GM23338 (cell line): Measurements from ENCODE around the gene RPTOR. TPM values are rescaled to one million over a fixed set of nuclear protein-coding genes. Genes with fewer than 3 reads are reported as not detected.

Experiments
- ATAC-seq: fragments of 200-7000 bp; cut with Tn5 transposase; 3 replicates; pipeline ENCODE4 v1.9.1; 2020
- DNase-seq: peaks from one replicate; pipeline ENCODE4 v3.0.0-alpha.2; 2015; ENCODE audit warnings: low spot score
- H2AFZ ChIP-seq: fragments of 200-600 bp; sonication (generic); 2 replicates; pipeline ENCODE4 v1.8.0; 2016; ENCODE audit warnings: antibody characterized with exemption, mild to moderate bottlenecking, moderate library complexity
- H3F3A ChIP-seq: fragments of 200-600 bp; sonication (generic); replicated peaks from 2 replicates; pipeline ENCODE4 v1.8.0; 2017; ENCODE audit warnings: antibody characterized with exemption, mixed run types, low read depth
- H3K27ac ChIP-seq: fragments of 200-600 bp; sonication (generic); 2 replicates; pipeline ENCODE4 v1.6.1; 2016; ENCODE audit warnings: low read depth
- H3K27me3 ChIP-seq: fragments of 200-600 bp; sonication (generic); 2 replicates; pipeline ENCODE4 v1.8.0; 2016; ENCODE audit warnings: mild to moderate bottlenecking, mixed run types, moderate library complexity; ENCODE audit not compliant: insufficient read depth
- H3K36me3 ChIP-seq: fragments of 200-600 bp; sonication (generic); 2 replicates; pipeline ENCODE4 v1.8.0; 2016; ENCODE audit warnings: mild to moderate bottlenecking; ENCODE audit not compliant: insufficient read depth
- H3K4me1 ChIP-seq: fragments of 200-600 bp; sonication (generic); 2 replicates; pipeline ENCODE4 v1.8.0; 2016; ENCODE audit warnings: mild to moderate bottlenecking, moderate library complexity; ENCODE audit not compliant: insufficient read depth
- H3K4me2 ChIP-seq: fragments of 200-600 bp; sonication (generic); 2 replicates; pipeline ENCODE4 v1.7.1; 2017; ENCODE audit warnings: mixed run types
- H3K4me3 ChIP-seq: fragments of 200-600 bp; sonication (generic); 2 replicates; pipeline ENCODE4 v1.6.1; 2016; ENCODE audit warnings: mixed run types
- H3K79me2 ChIP-seq: fragments of 200-600 bp; sonication (generic); replicated peaks from 2 replicates; pipeline ENCODE4 v1.8.0; 2017; ENCODE audit warnings: mild to moderate bottlenecking; ENCODE audit not compliant: insufficient read depth
- H3K9me2 ChIP-seq: fragments of 200-600 bp; sonication (generic); 2 replicates; pipeline ENCODE4 v1.8.0; 2017; ENCODE audit not compliant: insufficient read depth
- H4K20me1 ChIP-seq: fragments of 200-600 bp; sonication (generic); replicated peaks from 2 replicates; pipeline ENCODE4 v1.8.0; 2017; ENCODE audit warnings: mild to moderate bottlenecking; ENCODE audit not compliant: insufficient read depth
- H3K27ac Mint-ChIP-seq: 2 replicates; pipeline ENCODE4 v1.8.0; 2020; ENCODE audit warnings: inconsistent platforms, mild to moderate bottlenecking, moderate library complexity, mixed read lengths
- H3K27me3 Mint-ChIP-seq: 3 replicates; pipeline ENCODE4 v1.8.0; 2022; ENCODE audit warnings: low read depth, mild to moderate bottlenecking, moderate library complexity, mixed read lengths, inconsistent platforms; ENCODE audit not compliant: insufficient read depth, poor library complexity
- H3K36me3 Mint-ChIP-seq: 3 replicates; pipeline ENCODE4 v1.8.0; 2021; ENCODE audit warnings: low read depth, mild to moderate bottlenecking, inconsistent platforms, moderate library complexity, mixed read lengths
- H3K4me1 Mint-ChIP-seq: 3 replicates; pipeline ENCODE4 v1.8.0; 2020; ENCODE audit warnings: mild to moderate bottlenecking, inconsistent platforms, mixed read lengths
- H3K4me3 Mint-ChIP-seq: 3 replicates; pipeline ENCODE4 v1.8.0; 2021; ENCODE audit warnings: moderate library complexity, mild to moderate bottlenecking, inconsistent platforms, mixed read lengths
- H3K9me3 Mint-ChIP-seq: 3 replicates; pipeline ENCODE4 v1.8.0; 2020; ENCODE audit warnings: moderate library complexity, mild to moderate bottlenecking, inconsistent platforms, mixed read lengths
- CREB1 ChIP-seq: fragments of 250-450 bp; sonication (Bioruptor Pico); IDR thresholded peaks from 2 replicates; pipeline ENCODE4 v1.5.0; 2020; ENCODE audit warnings: low read depth, mild to moderate bottlenecking, moderate library complexity
- EZH2 ChIP-seq: fragments of 200-600 bp; sonication (generic); IDR thresholded peaks from one replicate; pipeline ENCODE4 v1.8.0; 2017; ENCODE audit warnings: antibody characterized with exemption, mild to moderate bottlenecking, low read depth; ENCODE audit not compliant: unreplicated experiment
- EZH2phosphoT487 ChIP-seq: fragments of 200-600 bp; sonication (generic); IDR thresholded peaks from one replicate; pipeline ENCODE4 v1.8.1; 2018; ENCODE audit warnings: antibody characterized with exemption; ENCODE audit not compliant: unreplicated experiment
- JUNB ChIP-seq: IDR thresholded peaks from one replicate; pipeline ENCODE4 v1.6.1; 2016; ENCODE audit warnings: antibody characterized with exemption; ENCODE audit not compliant: unreplicated experiment
- NANOG ChIP-seq: IDR thresholded peaks from 2 replicates; pipeline ENCODE4 v1.6.1; 2016; ENCODE audit warnings: antibody characterized with exemption, borderline replicate concordance
- POLR2AphosphoS5 ChIP-seq: IDR thresholded peaks from 2 replicates; pipeline ENCODE4 v1.6.1; 2016; ENCODE audit warnings: antibody characterized with exemption, low read depth
- STAT1 ChIP-seq: IDR thresholded peaks from one replicate; pipeline ENCODE4 v1.6.1; 2016; ENCODE audit warnings: antibody characterized with exemption; ENCODE audit not compliant: unreplicated experiment
- ZNF114 ChIP-seq: fragments of 250-450 bp; sonication (Bioruptor Pico); IDR thresholded peaks from 2 replicates; pipeline ENCODE4 v1.5.0; 2020; ENCODE audit warnings: mild to moderate bottlenecking, moderate library complexity
- ZNF331 ChIP-seq: fragments of 250-450 bp; sonication (Bioruptor Pico); IDR thresholded peaks from 2 replicates; pipeline ENCODE4 v1.5.0; 2020; ENCODE audit warnings: low read depth, mild to moderate bottlenecking, moderate library complexity
- polyA plus RNA-seq: library from polyadenylated mRNA; unstranded; fragments of >200 nt; fragmentation: Nextera tagmentation; extraction: Ambion mirVana; gene quantifications from 2 replicates; pipeline ENCODE4 v1.2.1, GENCODE V29; 2016
- total RNA-seq: library from RNA; depleted of rRNA; stranded (reverse); fragments of >200 nt; shearing (Covaris generic); gene quantifications from 2 replicates; pipeline ENCODE4 v1.2.3, GENCODE V29; 2014
- TF ChIP-seq, protein P1 (sequence below): IDR thresholded peaks from 2 replicates; pipeline ENCODE4 v1.6.1; 2016; ENCODE audit warnings: antibody characterized with exemption
- TF ChIP-seq, protein P2 (sequence below): fragments of 250-450 bp; sonication (Bioruptor Pico); IDR thresholded peaks from 2 replicates; pipeline ENCODE4 v1.5.0; 2020; ENCODE audit warnings: mild to moderate bottlenecking, moderate library complexity
- TF ChIP-seq, protein P3 (sequence below), 2 experiments: fragments of 200-600 bp in 1 of 2; sonication (generic) in 1 of 2; conservative IDR thresholded peaks; 2 replicates each; pipeline versions ENCODE4 v1.5.1 to v1.6.1; 2016 to 2017; ENCODE audit warnings: antibody characterized with exemption in 2 of 2, low read depth in 2 of 2, mild to moderate bottlenecking in 2 of 2, moderate library complexity in 1 of 2
- TF ChIP-seq, protein P4 (sequence below): IDR thresholded peaks from one replicate; pipeline ENCODE4 v1.6.1; 2018; ENCODE audit warnings: antibody characterized with exemption; ENCODE audit not compliant: unreplicated experiment

The RPTOR gene
- total and polyA plus RNA-seq, 2 experiments from 2014 or later = 9.5 to 38.0 TPM

DNA sequence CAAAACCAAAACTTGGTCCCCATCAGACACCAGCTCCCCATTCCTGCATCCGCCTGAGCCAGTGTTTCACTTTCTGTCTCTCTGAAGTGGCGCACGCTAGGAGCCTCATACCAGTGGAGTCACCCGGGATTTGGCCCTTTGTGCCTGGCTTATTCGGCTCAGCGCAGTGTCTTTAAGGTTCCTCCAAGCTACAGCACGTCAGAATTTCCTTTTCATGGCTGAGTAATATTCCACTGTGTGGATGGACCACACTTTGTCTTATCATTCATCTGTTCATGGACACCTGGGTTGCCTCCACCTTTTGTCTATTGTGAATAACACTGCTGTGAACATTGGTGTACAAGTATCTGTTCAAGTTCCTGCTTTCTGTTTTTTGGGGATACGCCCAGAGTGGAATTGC lies 401.8 kb downstream of the RPTOR start:
- Histone ChIP-seq H3K27me3 (no peaks in the 10 kb centered on the region), H3K4me2 (no peak overlapping the region), H3K27ac (no peak overlapping the region), H4K20me1 (no peaks in the 10 kb centered on the region), H3K4me3 (no peak overlapping the region), H3K36me3 (peaks cover 3% of the 10 kb centered on the region; the same call in 1 of the 2 replicates), H3F3A (no peaks in the 10 kb centered on the region), H2AFZ (no peak overlapping the region), H3K4me1 (no peaks in the 10 kb centered on the region), H3K9me2 (no peaks in the 10 kb centered on the region), H3K79me2 (no peaks in the 10 kb centered on the region)
- peaks cover 18% of the 10 kb centered on the region for H3K36me3 Mint-ChIP-seq
- TF ChIP-seq CREB1 (CRISPR knock-in tag) (no peak), EZH2 (no peak), ZNF331 (no peak), JUNB (no peak), POLR2AphosphoS5 (no peak), NANOG (no peak), STAT1 (no peak), ZNF114 (CRISPR knock-in tag) (no peak), EZH2phosphoT487 (no peak)
- TF ChIP-seq, protein P1, sequence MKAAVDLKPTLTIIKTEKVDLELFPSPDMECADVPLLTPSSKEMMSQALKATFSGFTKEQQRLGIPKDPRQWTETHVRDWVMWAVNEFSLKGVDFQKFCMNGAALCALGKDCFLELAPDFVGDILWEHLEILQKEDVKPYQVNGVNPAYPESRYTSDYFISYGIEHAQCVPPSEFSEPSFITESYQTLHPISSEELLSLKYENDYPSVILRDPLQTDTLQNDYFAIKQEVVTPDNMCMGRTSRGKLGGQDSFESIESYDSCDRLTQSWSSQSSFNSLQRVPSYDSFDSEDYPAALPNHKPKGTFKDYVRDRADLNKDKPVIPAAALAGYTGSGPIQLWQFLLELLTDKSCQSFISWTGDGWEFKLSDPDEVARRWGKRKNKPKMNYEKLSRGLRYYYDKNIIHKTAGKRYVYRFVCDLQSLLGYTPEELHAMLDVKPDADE = no peak
- TF ChIP-seq, protein P2, sequence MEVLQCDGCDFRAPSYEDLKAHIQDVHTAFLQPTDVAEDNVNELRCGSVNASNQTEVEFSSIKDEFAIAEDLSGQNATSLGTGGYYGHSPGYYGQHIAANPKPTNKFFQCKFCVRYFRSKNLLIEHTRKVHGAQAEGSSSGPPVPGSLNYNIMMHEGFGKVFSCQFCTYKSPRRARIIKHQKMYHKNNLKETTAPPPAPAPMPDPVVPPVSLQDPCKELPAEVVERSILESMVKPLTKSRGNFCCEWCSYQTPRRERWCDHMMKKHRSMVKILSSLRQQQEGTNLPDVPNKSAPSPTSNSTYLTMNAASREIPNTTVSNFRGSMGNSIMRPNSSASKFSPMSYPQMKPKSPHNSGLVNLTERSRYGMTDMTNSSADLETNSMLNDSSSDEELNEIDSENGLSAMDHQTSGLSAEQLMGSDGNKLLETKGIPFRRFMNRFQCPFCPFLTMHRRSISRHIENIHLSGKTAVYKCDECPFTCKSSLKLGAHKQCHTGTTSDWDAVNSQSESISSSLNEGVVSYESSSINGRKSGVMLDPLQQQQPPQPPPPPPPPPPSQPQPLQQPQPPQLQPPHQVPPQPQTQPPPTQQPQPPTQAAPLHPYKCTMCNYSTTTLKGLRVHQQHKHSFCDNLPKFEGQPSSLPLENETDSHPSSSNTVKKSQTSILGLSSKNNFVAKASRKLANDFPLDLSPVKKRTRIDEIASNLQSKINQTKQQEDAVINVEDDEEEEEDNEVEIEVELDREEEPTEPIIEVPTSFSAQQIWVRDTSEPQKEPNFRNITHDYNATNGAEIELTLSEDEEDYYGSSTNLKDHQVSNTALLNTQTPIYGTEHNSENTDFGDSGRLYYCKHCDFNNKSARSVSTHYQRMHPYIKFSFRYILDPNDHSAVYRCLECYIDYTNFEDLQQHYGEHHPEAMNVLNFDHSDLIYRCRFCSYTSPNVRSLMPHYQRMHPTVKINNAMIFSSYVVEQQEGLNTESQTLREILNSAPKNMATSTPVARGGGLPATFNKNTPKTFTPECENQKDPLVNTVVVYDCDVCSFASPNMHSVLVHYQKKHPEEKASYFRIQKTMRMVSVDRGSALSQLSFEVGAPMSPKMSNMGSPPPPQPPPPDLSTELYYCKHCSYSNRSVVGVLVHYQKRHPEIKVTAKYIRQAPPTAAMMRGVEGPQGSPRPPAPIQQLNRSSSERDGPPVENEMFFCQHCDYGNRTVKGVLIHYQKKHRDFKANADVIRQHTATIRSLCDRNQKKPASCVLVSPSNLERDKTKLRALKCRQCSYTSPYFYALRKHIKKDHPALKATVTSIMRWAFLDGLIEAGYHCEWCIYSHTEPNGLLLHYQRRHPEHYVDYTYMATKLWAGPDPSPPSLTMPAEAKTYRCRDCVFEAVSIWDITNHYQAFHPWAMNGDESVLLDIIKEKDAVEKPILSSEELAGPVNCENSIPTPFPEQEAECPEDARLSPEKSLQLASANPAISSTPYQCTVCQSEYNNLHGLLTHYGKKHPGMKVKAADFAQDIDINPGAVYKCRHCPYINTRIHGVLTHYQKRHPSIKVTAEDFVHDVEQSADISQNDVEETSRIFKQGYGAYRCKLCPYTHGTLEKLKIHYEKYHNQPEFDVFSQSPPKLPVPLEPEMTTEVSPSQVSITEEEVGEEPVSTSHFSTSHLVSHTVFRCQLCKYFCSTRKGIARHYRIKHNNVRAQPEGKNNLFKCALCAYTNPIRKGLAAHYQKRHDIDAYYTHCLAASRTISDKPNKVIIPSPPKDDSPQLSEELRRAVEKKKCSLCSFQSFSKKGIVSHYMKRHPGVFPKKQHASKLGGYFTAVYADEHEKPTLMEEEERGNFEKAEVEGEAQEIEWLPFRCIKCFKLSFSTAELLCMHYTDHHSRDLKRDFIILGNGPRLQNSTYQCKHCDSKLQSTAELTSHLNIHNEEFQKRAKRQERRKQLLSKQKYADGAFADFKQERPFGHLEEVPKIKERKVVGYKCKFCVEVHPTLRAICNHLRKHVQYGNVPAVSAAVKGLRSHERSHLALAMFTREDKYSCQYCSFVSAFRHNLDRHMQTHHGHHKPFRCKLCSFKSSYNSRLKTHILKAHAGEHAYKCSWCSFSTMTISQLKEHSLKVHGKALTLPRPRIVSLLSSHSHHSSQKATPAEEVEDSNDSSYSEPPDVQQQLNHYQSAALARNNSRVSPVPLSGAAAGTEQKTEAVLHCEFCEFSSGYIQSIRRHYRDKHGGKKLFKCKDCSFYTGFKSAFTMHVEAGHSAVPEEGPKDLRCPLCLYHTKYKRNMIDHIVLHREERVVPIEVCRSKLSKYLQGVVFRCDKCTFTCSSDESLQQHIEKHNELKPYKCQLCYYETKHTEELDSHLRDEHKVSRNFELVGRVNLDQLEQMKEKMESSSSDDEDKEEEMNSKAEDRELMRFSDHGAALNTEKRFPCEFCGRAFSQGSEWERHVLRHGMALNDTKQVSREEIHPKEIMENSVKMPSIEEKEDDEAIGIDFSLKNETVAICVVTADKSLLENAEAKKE (CRISPR knock-in tag) = no peak
- TF ChIP-seq, protein P3, sequence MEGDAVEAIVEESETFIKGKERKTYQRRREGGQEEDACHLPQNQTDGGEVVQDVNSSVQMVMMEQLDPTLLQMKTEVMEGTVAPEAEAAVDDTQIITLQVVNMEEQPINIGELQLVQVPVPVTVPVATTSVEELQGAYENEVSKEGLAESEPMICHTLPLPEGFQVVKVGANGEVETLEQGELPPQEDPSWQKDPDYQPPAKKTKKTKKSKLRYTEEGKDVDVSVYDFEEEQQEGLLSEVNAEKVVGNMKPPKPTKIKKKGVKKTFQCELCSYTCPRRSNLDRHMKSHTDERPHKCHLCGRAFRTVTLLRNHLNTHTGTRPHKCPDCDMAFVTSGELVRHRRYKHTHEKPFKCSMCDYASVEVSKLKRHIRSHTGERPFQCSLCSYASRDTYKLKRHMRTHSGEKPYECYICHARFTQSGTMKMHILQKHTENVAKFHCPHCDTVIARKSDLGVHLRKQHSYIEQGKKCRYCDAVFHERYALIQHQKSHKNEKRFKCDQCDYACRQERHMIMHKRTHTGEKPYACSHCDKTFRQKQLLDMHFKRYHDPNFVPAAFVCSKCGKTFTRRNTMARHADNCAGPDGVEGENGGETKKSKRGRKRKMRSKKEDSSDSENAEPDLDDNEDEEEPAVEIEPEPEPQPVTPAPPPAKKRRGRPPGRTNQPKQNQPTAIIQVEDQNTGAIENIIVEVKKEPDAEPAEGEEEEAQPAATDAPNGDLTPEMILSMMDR (conservative IDR thresholded peaks at IDR 0.05; ENCODE audit: low read depth in 2 of 2) = no peak
- TF ChIP-seq, protein P4, sequence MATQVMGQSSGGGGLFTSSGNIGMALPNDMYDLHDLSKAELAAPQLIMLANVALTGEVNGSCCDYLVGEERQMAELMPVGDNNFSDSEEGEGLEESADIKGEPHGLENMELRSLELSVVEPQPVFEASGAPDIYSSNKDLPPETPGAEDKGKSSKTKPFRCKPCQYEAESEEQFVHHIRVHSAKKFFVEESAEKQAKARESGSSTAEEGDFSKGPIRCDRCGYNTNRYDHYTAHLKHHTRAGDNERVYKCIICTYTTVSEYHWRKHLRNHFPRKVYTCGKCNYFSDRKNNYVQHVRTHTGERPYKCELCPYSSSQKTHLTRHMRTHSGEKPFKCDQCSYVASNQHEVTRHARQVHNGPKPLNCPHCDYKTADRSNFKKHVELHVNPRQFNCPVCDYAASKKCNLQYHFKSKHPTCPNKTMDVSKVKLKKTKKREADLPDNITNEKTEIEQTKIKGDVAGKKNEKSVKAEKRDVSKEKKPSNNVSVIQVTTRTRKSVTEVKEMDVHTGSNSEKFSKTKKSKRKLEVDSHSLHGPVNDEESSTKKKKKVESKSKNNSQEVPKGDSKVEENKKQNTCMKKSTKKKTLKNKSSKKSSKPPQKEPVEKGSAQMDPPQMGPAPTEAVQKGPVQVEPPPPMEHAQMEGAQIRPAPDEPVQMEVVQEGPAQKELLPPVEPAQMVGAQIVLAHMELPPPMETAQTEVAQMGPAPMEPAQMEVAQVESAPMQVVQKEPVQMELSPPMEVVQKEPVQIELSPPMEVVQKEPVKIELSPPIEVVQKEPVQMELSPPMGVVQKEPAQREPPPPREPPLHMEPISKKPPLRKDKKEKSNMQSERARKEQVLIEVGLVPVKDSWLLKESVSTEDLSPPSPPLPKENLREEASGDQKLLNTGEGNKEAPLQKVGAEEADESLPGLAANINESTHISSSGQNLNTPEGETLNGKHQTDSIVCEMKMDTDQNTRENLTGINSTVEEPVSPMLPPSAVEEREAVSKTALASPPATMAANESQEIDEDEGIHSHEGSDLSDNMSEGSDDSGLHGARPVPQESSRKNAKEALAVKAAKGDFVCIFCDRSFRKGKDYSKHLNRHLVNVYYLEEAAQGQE = no peak
- DNase-seq (no peak), ATAC-seq (no peak)
- no peak overlapping the region for H3K4me3 Mint-ChIP-seq
- H3K9me3 Mint-ChIP-seq = no peaks in the 10 kb centered on the region
- no peak overlapping the region for H3K27ac Mint-ChIP-seq
- H3K4me1 Mint-ChIP-seq = no peaks in the 10 kb centered on the region
- peaks cover 13% of the 10 kb centered on the region for H3K27me3 Mint-ChIP-seq
